SU-DHL-6 (cell line): ENCODE measurements around the gene TGFB2.

Experiments
- EZH2phosphoT487 ChIP-seq: fragments of 200-600 bp; sonication (generic), shearing (Covaris generic); conservative IDR thresholded peaks from 2 replicates; pipeline ENCODE4 v1.6.1; 2018; ENCODE audit warnings: mild to moderate bottlenecking, antibody characterized with exemption, low read length, moderate library complexity, mixed read lengths
- TF ChIP-seq, protein P1 (sequence below): fragments of 200-600 bp; sonication (generic); IDR thresholded peaks from one replicate; pipeline ENCODE4 v1.5.1; 2017; ENCODE audit warnings: antibody characterized with exemption, mild to moderate bottlenecking, low read length, moderate library complexity; ENCODE audit not compliant: insufficient read depth, poor library complexity, severe bottlenecking

DNA sequence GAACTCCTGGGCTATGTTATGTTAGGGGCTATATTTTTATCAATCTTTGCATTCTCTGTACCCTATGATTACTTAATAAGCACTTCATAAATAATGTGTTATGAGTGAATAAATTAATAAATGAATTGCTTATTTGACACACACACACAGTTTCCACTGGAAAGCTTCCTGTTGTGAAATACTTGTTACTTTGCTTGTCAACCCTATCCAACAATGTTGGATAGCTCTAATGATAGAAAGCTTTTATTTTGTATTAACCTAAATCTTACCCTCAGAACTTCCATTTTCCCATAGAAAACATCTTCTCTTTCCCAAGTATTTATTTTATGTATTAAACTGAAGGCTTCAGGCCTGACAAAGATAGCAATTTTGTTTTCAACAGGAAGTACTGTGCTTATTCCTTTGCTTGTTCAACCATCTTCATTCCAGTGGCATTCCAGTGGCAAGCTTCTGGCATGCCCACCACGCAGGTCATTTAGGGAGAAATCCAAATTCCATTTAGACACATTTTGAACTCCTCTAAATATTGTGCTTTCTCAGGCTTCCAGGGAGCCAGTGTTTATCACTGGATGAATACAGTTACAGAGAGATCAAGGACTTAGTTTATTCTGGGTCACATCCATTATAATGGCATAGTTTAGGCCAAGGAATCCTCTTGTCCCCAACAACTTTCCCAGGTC, 134.4 kb downstream of the TGFB2 start:
- TF ChIP-seq, protein P1, sequence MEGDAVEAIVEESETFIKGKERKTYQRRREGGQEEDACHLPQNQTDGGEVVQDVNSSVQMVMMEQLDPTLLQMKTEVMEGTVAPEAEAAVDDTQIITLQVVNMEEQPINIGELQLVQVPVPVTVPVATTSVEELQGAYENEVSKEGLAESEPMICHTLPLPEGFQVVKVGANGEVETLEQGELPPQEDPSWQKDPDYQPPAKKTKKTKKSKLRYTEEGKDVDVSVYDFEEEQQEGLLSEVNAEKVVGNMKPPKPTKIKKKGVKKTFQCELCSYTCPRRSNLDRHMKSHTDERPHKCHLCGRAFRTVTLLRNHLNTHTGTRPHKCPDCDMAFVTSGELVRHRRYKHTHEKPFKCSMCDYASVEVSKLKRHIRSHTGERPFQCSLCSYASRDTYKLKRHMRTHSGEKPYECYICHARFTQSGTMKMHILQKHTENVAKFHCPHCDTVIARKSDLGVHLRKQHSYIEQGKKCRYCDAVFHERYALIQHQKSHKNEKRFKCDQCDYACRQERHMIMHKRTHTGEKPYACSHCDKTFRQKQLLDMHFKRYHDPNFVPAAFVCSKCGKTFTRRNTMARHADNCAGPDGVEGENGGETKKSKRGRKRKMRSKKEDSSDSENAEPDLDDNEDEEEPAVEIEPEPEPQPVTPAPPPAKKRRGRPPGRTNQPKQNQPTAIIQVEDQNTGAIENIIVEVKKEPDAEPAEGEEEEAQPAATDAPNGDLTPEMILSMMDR: no peak
- no peak for TF ChIP-seq EZH2phosphoT487
